EL (cell line): ENCODE results near the gene PARP2.

ENCODE experiments used
- DNase-seq: peaks from one replicate; pipeline ENCODE4 v3.0.0-alpha.2; 2016

Gene PARP2

GRCh38 chr14:20403521-20403920 lies 60.1 kb downstream of the PARP2 start:
- DNase-seq = no peak
